OCI-LY1 (cell line): Measurements from ENCODE around the gene CBY1.

ENCODE experiments used
- CTCF ChIP-seq: fragments of 200-600 bp; sonication (generic), shearing (Covaris generic); IDR thresholded peaks from 2 replicates; pipeline ENCODE4 v1.5.1; 2017; ENCODE audit warnings: mild to moderate bottlenecking, antibody characterized with exemption, low read length, moderate library complexity, mixed read lengths
- EZH2 ChIP-seq: fragments of 200-600 bp; sonication (generic), shearing (Covaris generic); IDR thresholded peaks from 2 replicates; pipeline ENCODE4 v1.8.0; 2017; ENCODE audit warnings: borderline replicate concordance, mixed run types, mild to moderate bottlenecking, antibody characterized with exemption, low read length, moderate library complexity, mixed read lengths

- TF ChIP-seq CTCF: no peak
- no peak for TF ChIP-seq EZH2
Measured at GRCh38 chr22:38697425-38698089, 41.1 kb downstream of the CBY1 start.
